GM12878 (cell line): ENCODE data around the gene COL25A1. TPM values are rescaled to one million over a fixed set of nuclear protein-coding genes. Genes with fewer than 3 reads are reported as not detected.

Experiments
- ATAC-seq: fragments of 200-7000 bp; cut with Tn5 transposase; 3 replicates; pipeline ENCODE4 v1.9.1; 2020; ENCODE audit warnings: mild to moderate bottlenecking, moderate library complexity
- BruUV-seq: library from RNA; stranded (reverse); fragments of 400-500 nt; replicated peaks from 2 replicates; lab custom pipeline; 2021; lab: Mats Ljungman, UMichigan
- CTCF ChIA-PET: fragments of 300-600 bp; sonication (Branson Sonifier 250); formaldehyde crosslinking; extraction: SDS; loops from one replicate; lab custom pipeline; 2021; ENCODE audit warnings: inconsistent platforms; lab: Yijun Ruan, JAX
- POLR2A ChIA-PET: fragments of 350-600 bp; formaldehyde crosslinking; extraction: SDS; loops from one replicate; lab custom pipeline; 2021; ENCODE audit warnings: inconsistent platforms; lab: Charles Lee
- RAD21 ChIA-PET: fragments of 300-600 bp; sonication (Branson Sonifier 250); formaldehyde crosslinking; loops from one replicate; lab custom pipeline; 2023; ENCODE audit warnings: antibody characterized with exemption; ENCODE audit not compliant: unreplicated experiment; lab: Charles Lee
- SMC1A ChIA-PET: fragments of 300-600 bp; sonication (Branson Sonifier 250); formaldehyde crosslinking; loops from one replicate; lab custom pipeline; 2023; ENCODE audit not compliant: unreplicated experiment, uncharacterized antibody; lab: Charles Lee
- DNase-seq: peaks from one replicate; pipeline ENCODE4 v3.0.0-alpha.2; 2011; ENCODE audit warnings: low read depth, low spot score
- FAIRE-seq: peaks from 3 replicates; lab custom pipeline; 2011; peaks lifted over from hg19 to GRCh38; lab: Jason Lieb, UNC
- H2AFZ ChIP-seq: 2 replicates; pipeline ENCODE4 v1.6.0; 2011; ENCODE audit warnings: low read depth, low read length, control low read depth; ENCODE audit not compliant: control insufficient read depth
- H3K27ac ChIP-seq: 2 replicates; pipeline ENCODE4 v1.5.1; 2011; ENCODE audit warnings: control low read depth; ENCODE audit not compliant: control insufficient read depth, insufficient read depth
- H3K27me3 ChIP-seq, 2 experiments: replicated peaks in 1 of 2; 2 replicates each; pipeline versions ENCODE4 v1.6.0 to v1.6.1; 2011; ENCODE audit warnings: low read length in 1 of 2; ENCODE audit not compliant: control insufficient read depth in 2 of 2, insufficient read depth in 2 of 2
- H3K36me3 ChIP-seq, 2 experiments: 2 replicates each; pipeline ENCODE4 v1.5.1; 2011; ENCODE audit warnings: low read length in 1 of 2; ENCODE audit not compliant: control insufficient read depth in 2 of 2, insufficient read depth in 2 of 2
- H3K4me1 ChIP-seq: 2 replicates; pipeline ENCODE4 v1.6.1; 2011; ENCODE audit warnings: mild to moderate bottlenecking, low read length, moderate library complexity, mixed read lengths; ENCODE audit not compliant: control insufficient read depth, insufficient read depth
- H3K4me2 ChIP-seq: 2 replicates; pipeline ENCODE4 v1.6.0; 2011; ENCODE audit warnings: control low read depth; ENCODE audit not compliant: control insufficient read depth, insufficient read depth
- H3K4me3 ChIP-seq: fragments of 200-600 bp; sonication (generic); 2 replicates; pipeline ENCODE4 v1.5.1; 2016
- H3K79me2 ChIP-seq: 2 replicates; pipeline ENCODE4 v1.6.0; 2011; ENCODE audit warnings: low read length; ENCODE audit not compliant: control insufficient read depth, insufficient read depth
- H3K9ac ChIP-seq: 2 replicates; pipeline ENCODE4 v1.8.0; 2011; ENCODE audit warnings: low read length, control low read depth, mixed read lengths; ENCODE audit not compliant: control insufficient read depth, insufficient read depth
- H3K9me3 ChIP-seq: replicated peaks from 3 replicates; pipeline ENCODE4 v1.5.1; 2011; ENCODE audit warnings: mild to moderate bottlenecking, low read length; ENCODE audit not compliant: control insufficient read depth, insufficient read depth
- H4K20me1 ChIP-seq: 2 replicates; pipeline ENCODE4 v1.6.0; 2011; ENCODE audit not compliant: control insufficient read depth, insufficient read depth
- EP300 ChIP-seq, 2 experiments: fragments of 150-350 bp in 1 of 2; IDR thresholded peaks; 2 replicates each; pipeline ENCODE4 v1.6.1; 2011 to 2012; ENCODE audit warnings: low read depth in 2 of 2, low read length in 2 of 2, borderline replicate concordance in 1 of 2, improper control_type of control experiment in 1 of 2, inconsistent platforms in 1 of 2; ENCODE audit not compliant: control insufficient read depth in 1 of 2
- HDGF ChIP-seq: fragments of 450-650 bp; IDR thresholded peaks from 2 replicates; pipeline ENCODE4 v1.6.1; 2016; ENCODE audit warnings: antibody characterized with exemption
- TCF3 ChIP-seq: IDR thresholded peaks from 2 replicates; pipeline ENCODE4 v1.6.1; 2012; ENCODE audit warnings: low read depth, mild to moderate bottlenecking, low read length, borderline replicate concordance; ENCODE audit not compliant: insufficient read depth
- YBX1 ChIP-seq: fragments of 450-650 bp; IDR thresholded peaks from 2 replicates; pipeline ENCODE4 v1.6.1; 2016; ENCODE audit warnings: antibody characterized with exemption
- ZNF24 ChIP-seq: fragments of 450-650 bp; IDR thresholded peaks from 2 replicates; pipeline ENCODE4 v1.6.1; 2017; ENCODE audit warnings: antibody characterized with exemption, mild to moderate bottlenecking
- WGBS: methylation state at CpG from one replicate; pipeline ENCODE4 v1.1.6; 2016; ENCODE audit warnings: low lambda C conversion rate; ENCODE audit not compliant: insufficient replicate concordance, insufficient coverage; ENCODE audit errors: missing lambda C conversion rate; 5-methylcytosine and 5-hydroxymethylcytosine counted together
- in situ Hi-C: fragments of 300-500 bp; cut with MboI; formaldehyde crosslinking; loops from 9 replicates; pipeline ENCODE4 v1.14.3; 2018; ENCODE audit warnings: mixed read lengths
- intact Hi-C: fragments of 100-400 bp; cut with micrococcal nuclease; formaldehyde crosslinking; loops from one replicate; pipeline ENCODE4 v1.14.2; 2022; ENCODE audit not compliant: unreplicated experiment
- polyA plus RNA-seq, 11 experiments: library from polyadenylated mRNA; depleted of rRNA in 4 of 11; unstranded in 6 of 11; stranded (reverse) in 5 of 11; fragments of >200 nt; fragmentation: Nextera tagmentation in 4 of 11; fragmentation: Illumina TruSeq in 1 of 11; extraction: Ambion mirVana in 4 of 11; extraction: Trizol in 1 of 11; gene quantifications; 1 replicate in 1 of 11; 2 replicates in 10 of 11; pipeline versions ENCODE4 v1.2.1 to v1.2.3, GENCODE V29; 2011 to 2016; ENCODE audit warnings: inconsistent platforms in 2 of 11, missing spikeins in 2 of 11, low read depth in 1 of 11
- total RNA-seq, 4 experiments: library from RNA; depleted of rRNA in 3 of 4; stranded (reverse); fragments of >200 nt in 3 of 4; fragmentation: Illumina TruSeq in 1 of 4; extraction: Trizol in 1 of 4; gene quantifications; 2 replicates each; pipeline versions ENCODE4 v1.2.1 to v1.2.3, GENCODE V29; 2013 to 2021
- TF ChIP-seq, protein P1 (sequence below): fragments of 450-650 bp; IDR thresholded peaks from 2 replicates; pipeline ENCODE4 v1.6.1; 2017; ENCODE audit warnings: mild to moderate bottlenecking, low read depth, inconsistent platforms; ENCODE audit not compliant: poor library complexity, severe bottlenecking
- TF ChIP-seq, protein P2 (sequence below): IDR thresholded peaks from 2 replicates; pipeline ENCODE4 v1.6.1; 2012; ENCODE audit warnings: improper control_type of control experiment, low read depth, low read length; ENCODE audit not compliant: insufficient replicate concordance

Gene COL25A1
- total and polyA plus RNA-seq, 10 of the 15 experiments (the other 5 are each of a cell fraction or from before 2014, with no cell fraction given), result 0.01 to 0.26 (median 0.12) TPM; not detected in 6

DNA sequence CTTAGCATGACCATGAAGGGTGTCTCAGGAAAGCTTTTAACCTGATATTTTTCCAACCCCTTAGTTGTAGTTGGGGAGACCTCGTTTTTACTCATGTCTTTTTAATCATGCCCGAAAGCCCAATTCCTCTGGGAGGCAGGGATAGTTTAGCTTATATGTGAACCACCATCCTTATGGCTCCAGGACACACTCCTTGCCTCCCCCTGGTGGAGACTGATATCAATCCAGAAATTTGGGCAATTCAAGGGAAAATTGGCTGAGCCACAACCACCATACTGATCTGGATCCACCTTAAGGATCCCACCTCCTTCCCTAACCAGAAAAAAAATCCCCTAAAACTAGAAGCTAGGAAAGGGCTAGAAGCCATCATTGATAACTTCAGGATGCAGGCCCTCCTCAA, 13.4 kb upstream of the COL25A1 start:
- ChIA-PET RAD21 (no interaction called here), CTCF (interaction anchor here (0.5 kb wide), 1 partner anchor 586 kb away, joined by 5 read pairs; no protein-coding TSS in a partner anchor), SMC1A (interaction anchor here (0.7 kb wide), 1 partner anchor 386 kb away, joined by 3 read pairs; no protein-coding TSS in a partner anchor), POLR2A (no interaction called here)
- FAIRE-seq (no peak), DNase-seq (no peak), ATAC-seq (no peak)
- no TSS peak for BruUV-seq
- WGBS, result 47% methylated on average over 2 of the region's 2 CpGs
- Histone ChIP-seq H3K27ac (no peak overlapping the region), H3K36me3 (no peaks in the 10 kb centered on the region), H3K9me3 (peaks cover 7% of the 10 kb centered on the region; the same call in 2 of the 3 replicates), H3K4me3 (no peak overlapping the region), H3K9ac (no peak overlapping the region), H2AFZ (no peak overlapping the region), H3K4me1 (peaks cover 4% of the 10 kb centered on the region), H4K20me1 (no peaks in the 10 kb centered on the region), H3K27me3 (no peaks in the 10 kb centered on the region), H3K4me2 (no peak overlapping the region), H3K79me2 (no peaks in the 10 kb centered on the region)
- in situ Hi-C loops, result no loop called here
- intact Hi-C loops, result no loop called here
- TF ChIP-seq EP300 (IDR thresholded peaks at IDR 0.05; ENCODE audit: borderline replicate concordance in 1 of 2, control insufficient read depth in 1 of 2, low read depth in 2 of 2, low read length in 2 of 2) (no peak), TCF3 (no peak)

DNA sequence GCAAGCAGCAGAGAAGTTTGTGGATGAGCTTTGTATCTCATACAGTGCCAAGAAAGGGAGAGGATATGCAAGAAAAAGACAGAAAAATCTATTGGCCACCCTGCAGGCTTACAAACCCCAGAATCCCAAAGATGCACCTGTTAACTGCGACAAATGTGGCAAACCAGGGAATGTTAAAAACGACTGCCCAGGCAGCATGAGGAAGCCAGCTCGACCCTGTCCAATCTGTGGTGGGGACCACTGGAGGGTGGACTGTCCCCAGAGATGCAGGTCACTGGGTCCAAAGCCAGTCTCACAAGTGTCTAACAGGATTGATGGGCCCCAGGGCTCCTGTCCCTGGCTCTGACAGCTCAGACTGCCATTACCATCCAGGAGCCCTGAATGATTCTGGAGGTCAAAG, 12.9 kb upstream of the COL25A1 start:
- BruUV-seq, result no TSS peak
- in situ Hi-C loops (no loop called here), intact Hi-C loops (no loop called here)
- WGBS, result 32% methylated on average over 3 of the region's 3 CpGs
- FAIRE-seq (no peak), ATAC-seq (no peak), DNase-seq (no peak)
- peaks cover 4% of the 10 kb centered on the region for H3K4me1 ChIP-seq
- H2AFZ ChIP-seq, result no peak overlapping the region
- POLR2A ChIA-PET, result no interaction called here
- H3K9me3 ChIP-seq, result peaks cover 3% of the 10 kb centered on the region; the same call in 2 of the 3 replicates
- no peaks in the 10 kb centered on the region for H4K20me1 ChIP-seq
- no peak overlapping the region for H3K4me3 ChIP-seq
- H3K79me2 ChIP-seq, result no peaks in the 10 kb centered on the region
- CTCF ChIA-PET, result interaction anchor here (0.5 kb wide), 1 partner anchor 586 kb away, joined by 5 read pairs; no protein-coding TSS in a partner anchor
- H3K27me3 ChIP-seq, result no peaks in the 10 kb centered on the region
- SMC1A ChIA-PET, result interaction anchor here (0.7 kb wide), 1 partner anchor 386 kb away, joined by 3 read pairs; no protein-coding TSS in a partner anchor
- RAD21 ChIA-PET, result no interaction called here
- no peak overlapping the region for H3K9ac ChIP-seq
- H3K4me2 ChIP-seq, result no peak overlapping the region
- no peak overlapping the region for H3K27ac ChIP-seq
- H3K36me3 ChIP-seq, result no peaks in the 10 kb centered on the region
- no peak for TF ChIP-seq HDGF
- TF ChIP-seq, protein P1, sequence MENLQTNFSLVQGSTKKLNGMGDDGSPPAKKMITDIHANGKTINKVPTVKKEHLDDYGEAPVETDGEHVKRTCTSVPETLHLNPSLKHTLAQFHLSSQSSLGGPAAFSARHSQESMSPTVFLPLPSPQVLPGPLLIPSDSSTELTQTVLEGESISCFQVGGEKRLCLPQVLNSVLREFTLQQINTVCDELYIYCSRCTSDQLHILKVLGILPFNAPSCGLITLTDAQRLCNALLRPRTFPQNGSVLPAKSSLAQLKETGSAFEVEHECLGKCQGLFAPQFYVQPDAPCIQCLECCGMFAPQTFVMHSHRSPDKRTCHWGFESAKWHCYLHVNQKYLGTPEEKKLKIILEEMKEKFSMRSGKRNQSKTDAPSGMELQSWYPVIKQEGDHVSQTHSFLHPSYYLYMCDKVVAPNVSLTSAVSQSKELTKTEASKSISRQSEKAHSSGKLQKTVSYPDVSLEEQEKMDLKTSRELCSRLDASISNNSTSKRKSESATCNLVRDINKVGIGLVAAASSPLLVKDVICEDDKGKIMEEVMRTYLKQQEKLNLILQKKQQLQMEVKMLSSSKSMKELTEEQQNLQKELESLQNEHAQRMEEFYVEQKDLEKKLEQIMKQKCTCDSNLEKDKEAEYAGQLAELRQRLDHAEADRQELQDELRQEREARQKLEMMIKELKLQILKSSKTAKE, result no peak
- TF ChIP-seq YBX1, result no peak
- no peak for TF ChIP-seq ZNF24
- TF ChIP-seq, protein P2, sequence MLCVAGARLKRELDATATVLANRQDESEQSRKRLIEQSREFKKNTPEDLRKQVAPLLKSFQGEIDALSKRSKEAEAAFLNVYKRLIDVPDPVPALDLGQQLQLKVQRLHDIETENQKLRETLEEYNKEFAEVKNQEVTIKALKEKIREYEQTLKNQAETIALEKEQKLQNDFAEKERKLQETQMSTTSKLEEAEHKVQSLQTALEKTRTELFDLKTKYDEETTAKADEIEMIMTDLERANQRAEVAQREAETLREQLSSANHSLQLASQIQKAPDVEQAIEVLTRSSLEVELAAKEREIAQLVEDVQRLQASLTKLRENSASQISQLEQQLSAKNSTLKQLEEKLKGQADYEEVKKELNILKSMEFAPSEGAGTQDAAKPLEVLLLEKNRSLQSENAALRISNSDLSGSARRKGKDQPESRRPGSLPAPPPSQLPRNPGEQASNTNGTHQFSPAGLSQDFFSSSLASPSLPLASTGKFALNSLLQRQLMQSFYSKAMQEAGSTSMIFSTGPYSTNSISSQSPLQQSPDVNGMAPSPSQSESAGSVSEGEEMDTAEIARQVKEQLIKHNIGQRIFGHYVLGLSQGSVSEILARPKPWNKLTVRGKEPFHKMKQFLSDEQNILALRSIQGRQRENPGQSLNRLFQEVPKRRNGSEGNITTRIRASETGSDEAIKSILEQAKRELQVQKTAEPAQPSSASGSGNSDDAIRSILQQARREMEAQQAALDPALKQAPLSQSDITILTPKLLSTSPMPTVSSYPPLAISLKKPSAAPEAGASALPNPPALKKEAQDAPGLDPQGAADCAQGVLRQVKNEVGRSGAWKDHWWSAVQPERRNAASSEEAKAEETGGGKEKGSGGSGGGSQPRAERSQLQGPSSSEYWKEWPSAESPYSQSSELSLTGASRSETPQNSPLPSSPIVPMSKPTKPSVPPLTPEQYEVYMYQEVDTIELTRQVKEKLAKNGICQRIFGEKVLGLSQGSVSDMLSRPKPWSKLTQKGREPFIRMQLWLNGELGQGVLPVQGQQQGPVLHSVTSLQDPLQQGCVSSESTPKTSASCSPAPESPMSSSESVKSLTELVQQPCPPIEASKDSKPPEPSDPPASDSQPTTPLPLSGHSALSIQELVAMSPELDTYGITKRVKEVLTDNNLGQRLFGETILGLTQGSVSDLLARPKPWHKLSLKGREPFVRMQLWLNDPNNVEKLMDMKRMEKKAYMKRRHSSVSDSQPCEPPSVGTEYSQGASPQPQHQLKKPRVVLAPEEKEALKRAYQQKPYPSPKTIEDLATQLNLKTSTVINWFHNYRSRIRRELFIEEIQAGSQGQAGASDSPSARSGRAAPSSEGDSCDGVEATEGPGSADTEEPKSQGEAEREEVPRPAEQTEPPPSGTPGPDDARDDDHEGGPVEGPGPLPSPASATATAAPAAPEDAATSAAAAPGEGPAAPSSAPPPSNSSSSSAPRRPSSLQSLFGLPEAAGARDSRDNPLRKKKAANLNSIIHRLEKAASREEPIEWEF, result no peak
